Progenitor cell of endocrine pancreas (in vitro differentiated cells): Measurements from ENCODE around the gene OR13J1. TPM values are rescaled to one million over a fixed set of nuclear protein-coding genes. Genes with fewer than 3 reads are reported as not detected.

Experiments used
- DNase-seq: peaks from one replicate; pipeline ENCODE4 v3.0.0; 2021; ENCODE audit warnings: low spot score; ENCODE audit not compliant: unreplicated experiment
- H3K27ac Mint-ChIP-seq: 2 replicates; pipeline ENCODE4 v1.8.0; 2021; ENCODE audit warnings: mild to moderate bottlenecking, moderate library complexity, mixed read lengths
- H3K27me3 Mint-ChIP-seq: 2 replicates; pipeline ENCODE4 v1.8.0; 2021; ENCODE audit warnings: mixed read lengths
- H3K36me3 Mint-ChIP-seq: 2 replicates; pipeline ENCODE4 v1.8.0; 2022; ENCODE audit warnings: mixed read lengths; ENCODE audit not compliant: insufficient read depth
- H3K4me1 Mint-ChIP-seq: 2 replicates; pipeline ENCODE4 v1.8.0; 2021; ENCODE audit warnings: low read depth, mixed read lengths
- H3K4me3 Mint-ChIP-seq: 2 replicates; pipeline ENCODE4 v1.8.0; 2021; ENCODE audit warnings: low read depth, mild to moderate bottlenecking, moderate library complexity, mixed read lengths
- H3K9me3 Mint-ChIP-seq: 2 replicates; pipeline ENCODE4 v1.8.0; 2021; ENCODE audit warnings: low read depth, mixed read lengths
- total RNA-seq: library from RNA; stranded (reverse); gene quantifications from 2 replicates; pipeline ENCODE4 v1.2.1, GENCODE V29; 2021
- TF ChIP-seq, protein P1 (sequence below): fragments of 200-600 bp; sonication (generic); IDR thresholded peaks from one replicate; pipeline ENCODE4 v1.5.0; 2021; ENCODE audit warnings: antibody characterized with exemption, mild to moderate bottlenecking; ENCODE audit not compliant: unreplicated experiment

Gene OR13J1
- total RNA-seq, 1 donor from 2014 or later, result not detected

DNA sequence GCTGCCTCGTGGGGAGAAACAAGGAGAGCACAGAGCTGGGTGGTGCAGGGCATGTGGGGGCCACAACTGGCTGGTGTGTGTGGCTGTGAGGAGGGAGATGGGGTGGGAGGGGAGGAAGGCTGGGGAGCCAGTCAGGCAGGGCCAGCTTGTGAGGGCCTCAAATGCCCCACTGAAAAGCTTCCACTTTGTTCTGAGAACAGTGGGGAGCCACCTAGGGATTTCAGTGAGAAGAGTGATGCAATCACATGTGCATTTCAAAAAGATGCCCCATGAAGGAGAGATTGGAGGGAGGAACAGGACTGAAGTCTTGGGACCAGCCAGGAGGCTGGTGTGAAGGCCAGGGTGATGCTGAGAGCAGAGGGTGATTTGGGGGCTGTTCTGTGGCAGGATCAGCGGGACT is 1.3 kb downstream of the OR13J1 start:
- Mint-ChIP-seq H3K27ac (no peak overlapping the region), H3K27me3 (peaks cover 11% of the 10 kb centered on the region), H3K4me3 (no peak overlapping the region), H3K9me3 (no peaks in the 10 kb centered on the region), H3K4me1 (no peaks in the 10 kb centered on the region), H3K36me3 (no peaks in the 10 kb centered on the region)
- TF ChIP-seq, protein P1, sequence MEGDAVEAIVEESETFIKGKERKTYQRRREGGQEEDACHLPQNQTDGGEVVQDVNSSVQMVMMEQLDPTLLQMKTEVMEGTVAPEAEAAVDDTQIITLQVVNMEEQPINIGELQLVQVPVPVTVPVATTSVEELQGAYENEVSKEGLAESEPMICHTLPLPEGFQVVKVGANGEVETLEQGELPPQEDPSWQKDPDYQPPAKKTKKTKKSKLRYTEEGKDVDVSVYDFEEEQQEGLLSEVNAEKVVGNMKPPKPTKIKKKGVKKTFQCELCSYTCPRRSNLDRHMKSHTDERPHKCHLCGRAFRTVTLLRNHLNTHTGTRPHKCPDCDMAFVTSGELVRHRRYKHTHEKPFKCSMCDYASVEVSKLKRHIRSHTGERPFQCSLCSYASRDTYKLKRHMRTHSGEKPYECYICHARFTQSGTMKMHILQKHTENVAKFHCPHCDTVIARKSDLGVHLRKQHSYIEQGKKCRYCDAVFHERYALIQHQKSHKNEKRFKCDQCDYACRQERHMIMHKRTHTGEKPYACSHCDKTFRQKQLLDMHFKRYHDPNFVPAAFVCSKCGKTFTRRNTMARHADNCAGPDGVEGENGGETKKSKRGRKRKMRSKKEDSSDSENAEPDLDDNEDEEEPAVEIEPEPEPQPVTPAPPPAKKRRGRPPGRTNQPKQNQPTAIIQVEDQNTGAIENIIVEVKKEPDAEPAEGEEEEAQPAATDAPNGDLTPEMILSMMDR, result no peak
- no peak for DNase-seq

DNA sequence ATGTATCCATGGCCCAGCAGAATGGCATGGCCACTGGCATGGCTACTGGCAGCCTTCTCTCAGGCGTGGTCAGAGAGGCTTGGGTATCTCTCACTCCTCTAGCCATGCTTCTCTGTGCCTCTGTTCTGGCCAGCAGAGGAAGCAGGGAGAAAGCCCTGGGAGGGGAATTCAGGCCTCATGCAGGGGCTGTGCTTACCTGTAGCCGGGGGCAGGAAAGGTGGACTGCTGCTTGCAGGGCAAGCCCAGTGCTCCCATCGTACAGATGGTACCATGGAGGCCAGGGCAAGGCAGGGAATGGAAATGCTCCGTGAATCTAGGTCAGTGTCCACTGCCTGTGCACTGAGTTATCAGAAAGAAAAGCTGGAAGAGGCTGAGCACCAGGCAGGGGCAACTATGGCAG is 2.7 kb downstream of the OR13J1 start:
- peaks cover 3% of the 10 kb centered on the region for H3K4me1 Mint-ChIP-seq
- TF ChIP-seq, protein P1, result no peak
- H3K27me3 Mint-ChIP-seq, result peaks cover 15% of the 10 kb centered on the region
- no peak for DNase-seq
- no peak overlapping the region for H3K4me3 Mint-ChIP-seq
- no peaks in the 10 kb centered on the region for H3K9me3 Mint-ChIP-seq
- no peak overlapping the region for H3K27ac Mint-ChIP-seq
- H3K36me3 Mint-ChIP-seq, result no peaks in the 10 kb centered on the region

DNA sequence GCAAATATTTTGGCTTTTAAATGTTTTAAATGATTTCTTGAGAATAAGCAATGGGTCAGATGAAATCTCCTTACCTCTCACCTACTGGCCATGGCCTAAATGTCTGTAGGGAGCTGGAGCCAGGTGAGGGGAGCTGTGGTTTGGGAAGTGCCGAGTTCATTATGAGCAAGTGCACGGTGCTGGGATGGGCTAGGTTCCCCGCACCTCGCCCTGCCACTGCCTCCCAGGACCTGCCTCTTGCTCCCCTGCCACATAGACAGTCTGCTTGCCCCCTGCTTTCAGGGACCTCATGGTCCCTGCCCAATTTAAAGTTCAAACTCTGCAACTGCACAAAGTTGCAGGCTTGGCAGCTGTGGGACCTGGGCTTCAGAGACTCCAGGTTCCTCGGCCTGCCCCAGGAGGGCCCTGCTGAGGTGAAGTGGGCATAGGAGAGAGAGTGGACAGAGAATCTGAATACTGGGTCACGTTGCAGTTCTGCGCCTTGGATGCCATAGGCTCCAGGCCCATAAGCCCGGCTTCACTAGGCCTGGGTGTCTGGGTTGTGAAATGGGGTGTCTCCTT is 5.4 kb downstream of the OR13J1 start:
- H3K27ac Mint-ChIP-seq, result no peak overlapping the region
- TF ChIP-seq, protein P1, result no peak
- H3K9me3 Mint-ChIP-seq, result no peaks in the 10 kb centered on the region
- no peaks in the 10 kb centered on the region for H3K36me3 Mint-ChIP-seq
- DNase-seq, result no peak
- H3K4me3 Mint-ChIP-seq, result no peak overlapping the region
- peaks cover 39% of the 10 kb centered on the region for H3K27me3 Mint-ChIP-seq
- H3K4me1 Mint-ChIP-seq, result peaks cover 3% of the 10 kb centered on the region

DNA sequence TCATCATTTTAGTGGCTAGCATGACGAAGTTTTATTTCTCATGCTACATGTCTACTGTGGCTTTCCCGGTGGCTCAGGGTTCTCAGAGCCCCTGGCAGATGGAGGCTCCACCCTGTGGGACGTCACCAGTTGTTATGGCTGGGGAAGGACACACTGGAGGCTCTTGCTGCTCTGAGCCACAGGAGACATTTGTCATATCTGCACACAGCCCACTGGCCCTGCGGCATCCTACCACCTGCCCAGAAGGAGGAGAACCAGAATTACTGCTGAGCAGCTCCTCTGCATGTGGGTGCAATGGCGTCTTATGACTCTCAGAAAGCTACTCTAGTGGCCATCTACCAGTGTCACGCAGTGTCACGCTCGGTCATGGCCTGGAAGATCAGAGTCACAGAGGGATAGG is 6.6 kb downstream of the OR13J1 start:
- peaks cover 45% of the 10 kb centered on the region for H3K27me3 Mint-ChIP-seq
- no peak for DNase-seq
- H3K9me3 Mint-ChIP-seq, result no peaks in the 10 kb centered on the region
- H3K4me1 Mint-ChIP-seq, result peaks cover 3% of the 10 kb centered on the region
- H3K36me3 Mint-ChIP-seq, result peaks cover under 1% of the 10 kb centered on the region
- no peak overlapping the region for H3K4me3 Mint-ChIP-seq
- no peak overlapping the region for H3K27ac Mint-ChIP-seq
- TF ChIP-seq, protein P1, result no peak

DNA sequence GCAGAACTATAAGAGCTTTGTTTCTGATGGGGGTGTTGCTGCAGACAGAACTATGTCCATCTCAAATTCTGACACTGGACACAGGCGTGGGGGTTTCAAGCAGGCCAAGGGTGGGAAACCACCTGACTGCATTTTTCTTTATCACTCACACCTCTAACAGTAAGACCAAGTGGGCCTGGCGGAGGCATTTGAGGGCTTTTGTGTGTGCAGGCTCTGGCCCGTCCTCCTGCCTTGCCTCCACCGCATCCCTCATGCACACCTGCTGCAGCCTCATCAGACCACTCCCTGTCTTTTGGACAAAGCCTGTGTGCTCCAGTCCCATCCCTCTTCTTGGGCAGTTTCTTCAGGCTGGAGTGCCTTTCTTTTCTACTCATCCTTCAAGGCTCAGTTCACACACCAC is 7.9 kb downstream of the OR13J1 start:
- Mint-ChIP-seq H3K4me3 (no peak overlapping the region), H3K9me3 (no peaks in the 10 kb centered on the region), H3K27me3 (peaks cover 46% of the 10 kb centered on the region), H3K36me3 (peaks cover 2% of the 10 kb centered on the region), H3K27ac (no peak overlapping the region), H3K4me1 (peaks cover 3% of the 10 kb centered on the region)
- no peak for DNase-seq
- TF ChIP-seq, protein P1, result no peak
